Spinal cord (tissue), 10 donors: ENCODE measurements around the gene KIF1A. TPM values are rescaled to one million over a fixed set of nuclear protein-coding genes. Genes with fewer than 3 reads are reported as not detected.
"Not testable (repeated sequence)": the region's sequence is repeated elsewhere in the genome, so short reads cannot be mapped to it uniquely, and the experiment has no call there.

Source experiments
- DNase-seq, 6 donors: peaks; one replicate each; pipeline versions ENCODE4 v3.0.0 to v3.0.0-alpha.2; 2013 to 2015; ENCODE audit warnings: low spot score in 6 of 6, low read depth in 4 of 6
- H3K27ac ChIP-seq: one replicate; pipeline ENCODE4 v1.5.1; 2013; ENCODE audit warnings: low read depth, low read length, control low read depth
- H3K27me3 ChIP-seq: one replicate; pipeline ENCODE4 v1.6.1; 2013; ENCODE audit warnings: low read length; ENCODE audit not compliant: control insufficient read depth, insufficient read depth
- H3K36me3 ChIP-seq: one replicate; pipeline ENCODE4 v1.6.1; 2013; ENCODE audit warnings: low read length; ENCODE audit not compliant: control insufficient read depth, insufficient read depth
- H3K4me1 ChIP-seq: one replicate; pipeline ENCODE4 v1.6.1; 2013; ENCODE audit warnings: low read length; ENCODE audit not compliant: control insufficient read depth, insufficient read depth
- H3K4me3 ChIP-seq: one replicate; pipeline ENCODE4 v1.5.1; 2013; ENCODE audit warnings: low read depth, low read length, control low read depth
- H3K9me3 ChIP-seq: one replicate; pipeline ENCODE4 v1.6.1; 2013; ENCODE audit warnings: low read length; ENCODE audit not compliant: control insufficient read depth, insufficient read depth
- WGBS: methylation state at CpG from one replicate; pipeline ENCODE4 v1.1.5; 2013; ENCODE audit warnings: missing lambda C conversion rate; ENCODE audit not compliant: insufficient coverage; 5-methylcytosine and 5-hydroxymethylcytosine counted together
- polyA plus RNA-seq, 2 donors: library from polyadenylated mRNA; unstranded; fragments of 120-200 nt; gene quantifications; one replicate each; pipeline ENCODE4 v1.2.1, GENCODE V29; 2013; ENCODE audit not compliant: insufficient read length in 2 of 2
- total RNA-seq, 2 donors: library from RNA; depleted of rRNA in 1 of 2; stranded (reverse); fragments of 120-200 nt in 1 of 2; fragments of >200 nt in 1 of 2; gene quantifications; one replicate each; pipeline versions ENCODE4 v1.2.3 to v1.2.4, GENCODE V29; 2013 to 2014
- donor health status: healthy.

The KIF1A gene
- total and polyA plus RNA-seq, 4 donors, result 125 to 519 (median 317) TPM

GRCh38 chr2:240782886-240783818, 36.9 kb downstream of the KIF1A start:
- WGBS, result 96% methylated on average over 32 of the region's 32 CpGs
- Histone ChIP-seq H3K4me1 (peaks cover 4% of the 10 kb centered on the region), H3K27me3 (no peaks in the 10 kb centered on the region), H3K4me3 (no peak overlapping the region), H3K36me3 (peaks cover 93% of the 10 kb centered on the region), H3K9me3 (no peaks in the 10 kb centered on the region), H3K27ac (no peak overlapping the region)
- DNase-seq, result no peak

- no peak for DNase-seq
These were observed 37.7 kb downstream of the KIF1A start for GRCh38 chr2:240782221-240782885.

GRCh38 chr2:240781471-240782220, 38.4 kb downstream of the KIF1A start:
- WGBS, result 93% methylated on average over 58 of the region's 58 CpGs

More at GRCh38 chr2:240782221-240782885, 37.7 kb downstream of the KIF1A start:
- Histone ChIP-seq H3K9me3 (no peaks in the 10 kb centered on the region), H3K27ac (no peak overlapping the region), H3K36me3 (peaks cover 92% of the 10 kb centered on the region), H3K4me1 (peaks cover 4% of the 10 kb centered on the region), H3K27me3 (no peaks in the 10 kb centered on the region), H3K4me3 (no peak overlapping the region)
- WGBS, result 91% methylated on average over 39 of the region's 43 CpGs

GRCh38 chr2:240780023-240780700, 39.9 kb downstream of the KIF1A start:
- WGBS, result 79% methylated on average over 39 of the region's 39 CpGs
- peaks cover 89% of the 10 kb centered on the region for H3K36me3 ChIP-seq
- H3K9me3 ChIP-seq, result no peaks in the 10 kb centered on the region
- H3K27ac ChIP-seq, result no peak overlapping the region
- H3K4me1 ChIP-seq, result peaks cover 16% of the 10 kb centered on the region
- peak in 1 of 6 donors; percentile 21 for DNase-seq
- no peaks in the 10 kb centered on the region for H3K27me3 ChIP-seq
- no peak overlapping the region for H3K4me3 ChIP-seq

More at GRCh38 chr2:240781471-240782220, 38.4 kb downstream of the KIF1A start:
- Histone ChIP-seq H3K27ac (no peak overlapping the region), H3K4me1 (peaks cover 4% of the 10 kb centered on the region), H3K36me3 (peaks cover 89% of the 10 kb centered on the region), H3K9me3 (no peaks in the 10 kb centered on the region), H3K4me3 (no peak overlapping the region), H3K27me3 (no peaks in the 10 kb centered on the region)
- no peak for DNase-seq

- Histone ChIP-seq H3K36me3 (peaks cover 87% of the 10 kb centered on the region), H3K4me1 (peaks cover 16% of the 10 kb centered on the region)
- H3K9me3 ChIP-seq, H3K27ac ChIP-seq, DNase-seq, H3K4me3 ChIP-seq, H3K27me3 ChIP-seq: not testable (repeated sequence)
- 87% methylated on average over 6 of the region's 6 CpGs for WGBS
These were observed 40.7 kb downstream of the KIF1A start for GRCh38 chr2:240779250-240779832.

GRCh38 chr2:240778426-240778825, 41.6 kb downstream of the KIF1A start:
- Histone ChIP-seq H3K4me1 (peaks cover 16% of the 10 kb centered on the region), H3K9me3 (no peaks in the 10 kb centered on the region), H3K27me3 (no peaks in the 10 kb centered on the region), H3K27ac (no peak overlapping the region), H3K4me3 (no peak overlapping the region), H3K36me3 (peaks cover 87% of the 10 kb centered on the region)
- 73% methylated on average over 24 of the region's 26 CpGs for WGBS
- peak in 1 of 6 donors; percentile 49 for DNase-seq

GRCh38 chr2:240777456-240778212, 42.4 kb downstream of the KIF1A start:
- DNase-seq, result no peak
- peaks cover 87% of the 10 kb centered on the region for H3K36me3 ChIP-seq
- H3K9me3 ChIP-seq, result no peaks in the 10 kb centered on the region
- no peak overlapping the region for H3K4me3 ChIP-seq
- peaks cover 16% of the 10 kb centered on the region for H3K4me1 ChIP-seq
- no peaks in the 10 kb centered on the region for H3K27me3 ChIP-seq
- 85% methylated on average over 49 of the region's 49 CpGs for WGBS
- H3K27ac ChIP-seq, result no peak overlapping the region

- peaks cover 87% of the 10 kb centered on the region for H3K36me3 ChIP-seq
- no peak overlapping the region for H3K4me3 ChIP-seq
- H3K9me3 ChIP-seq, result no peaks in the 10 kb centered on the region
- DNase-seq, result peak in 2 of 6 donors; percentile 6 to 29
- H3K27me3 ChIP-seq, result no peaks in the 10 kb centered on the region
- peak overlapping the region; percentile 4 for H3K27ac ChIP-seq
- H3K4me1 ChIP-seq, result peaks cover 16% of the 10 kb centered on the region
- 81% methylated on average over 8 of the region's 8 CpGs for WGBS
These were observed 44.1 kb downstream of the KIF1A start for GRCh38 chr2:240775905-240776304.
